NCI-H1436 treated with DMSO at 0.1 percent for 48 hours (cell line): ENCODE data around the gene CACNG3.
"Not testable (repeated sequence)": the region's sequence is repeated elsewhere in the genome, so short reads cannot be mapped to it uniquely, and the experiment has no call there.

Source experiments
- DNase-seq: peaks from one replicate; lab custom pipeline; 2025; lab: John Stamatoyannopoulos, UW

Gene CACNG3

DNA sequence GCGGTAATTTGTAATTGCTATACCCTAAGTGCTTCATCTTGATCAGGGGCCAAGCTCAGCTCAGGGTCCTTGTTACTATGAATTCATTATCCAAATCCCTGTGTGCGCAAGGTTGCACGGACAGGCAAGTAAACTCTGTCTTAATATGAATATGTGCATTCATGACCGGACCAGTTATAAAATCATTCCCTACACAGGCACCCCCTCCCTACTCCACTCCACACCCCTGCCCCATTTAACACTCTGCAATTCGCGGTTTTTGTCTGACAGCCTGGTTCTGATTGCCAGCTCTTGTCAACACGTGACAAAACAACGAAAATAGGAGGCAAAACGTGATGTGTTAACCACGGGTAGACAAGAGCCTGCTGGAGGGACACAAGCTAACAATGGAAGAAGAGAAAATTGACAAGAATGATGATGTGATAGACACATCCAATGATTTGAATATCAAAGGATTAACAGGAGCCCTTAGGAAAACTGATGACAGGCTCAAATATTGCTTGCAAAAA, 76.5 kb downstream of the CACNG3 start:
- no peak for DNase-seq

DNA sequence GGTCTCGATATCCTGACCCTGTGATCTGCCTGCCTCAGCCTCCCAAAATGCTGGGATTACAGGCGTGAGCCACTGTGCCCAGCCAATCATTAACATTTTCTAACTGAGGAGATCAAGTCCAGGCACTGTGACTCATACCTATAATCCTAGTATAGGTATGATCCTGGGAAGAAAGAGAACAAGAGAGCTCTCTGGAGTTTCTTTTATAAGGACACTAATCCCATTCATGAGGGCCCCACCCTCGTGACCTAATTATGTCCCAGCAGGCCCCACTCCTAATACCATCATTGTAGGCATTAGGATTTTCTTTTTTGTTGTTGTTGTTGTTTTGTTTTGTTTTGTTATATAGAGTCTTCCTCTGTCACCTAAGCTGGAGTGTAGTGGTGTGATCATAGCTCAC, 80.4 kb downstream of the CACNG3 start:
- DNase-seq, result no peak

DNA sequence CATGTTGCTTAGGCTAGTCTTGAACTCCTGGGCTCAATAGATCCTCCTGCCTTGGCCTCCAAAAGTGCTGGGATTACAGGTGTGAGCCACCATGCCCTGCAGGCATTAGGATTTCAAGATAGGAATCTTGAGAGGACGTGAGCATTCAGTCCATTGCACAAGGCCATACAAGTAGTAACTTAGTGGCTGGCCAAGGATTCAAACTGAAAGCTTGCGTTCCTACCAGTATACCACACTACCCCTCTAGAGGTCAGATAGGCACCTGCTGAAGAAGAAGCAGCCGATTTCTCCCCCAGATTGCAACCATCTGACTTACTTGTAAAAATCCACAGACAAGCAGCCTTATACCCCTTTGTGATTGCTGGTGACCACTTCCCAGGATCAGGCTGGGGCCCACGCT, 80.9 kb downstream of the CACNG3 start:
- DNase-seq, result no peak

DNA sequence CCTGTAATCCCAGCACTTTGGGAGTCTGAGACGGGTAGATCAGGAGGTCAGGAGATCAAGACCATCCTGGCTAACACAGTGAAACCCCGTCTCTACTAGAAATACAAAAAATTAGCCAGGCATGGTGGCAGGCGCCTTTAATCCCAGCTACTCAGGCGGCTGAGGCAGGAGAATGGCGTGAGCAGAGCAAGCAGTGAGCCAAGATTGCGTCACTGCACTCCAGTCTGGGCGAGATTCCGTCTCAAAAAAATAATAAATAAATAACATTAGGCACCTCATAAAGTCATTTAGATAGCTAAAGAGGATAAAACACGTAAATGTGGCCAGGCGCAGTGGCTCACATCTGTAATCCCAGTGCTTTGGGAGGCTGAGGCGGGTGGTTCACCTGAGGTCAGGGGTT, 87.7 kb downstream of the CACNG3 start:
- not testable (repeated sequence) for DNase-seq

DNA sequence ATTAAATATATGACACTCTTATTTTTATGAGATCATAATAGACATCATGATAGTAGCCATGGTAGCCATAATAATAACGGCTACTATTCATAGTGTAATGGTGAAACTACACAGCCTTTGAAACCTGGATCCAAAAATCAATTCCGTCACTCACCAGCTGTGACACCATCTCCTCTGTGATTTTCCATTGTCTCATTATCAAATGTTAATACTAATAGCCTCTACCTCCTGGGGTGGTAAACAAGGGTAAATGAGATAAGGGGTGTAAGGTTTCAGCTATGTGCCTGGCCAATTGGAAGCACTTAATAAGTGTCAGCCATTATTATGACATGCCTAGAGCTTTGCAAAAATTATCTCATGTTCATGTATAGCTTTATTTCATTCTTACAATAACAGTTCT, 88.6 kb downstream of the CACNG3 start:
- DNase-seq, result no peak

DNA sequence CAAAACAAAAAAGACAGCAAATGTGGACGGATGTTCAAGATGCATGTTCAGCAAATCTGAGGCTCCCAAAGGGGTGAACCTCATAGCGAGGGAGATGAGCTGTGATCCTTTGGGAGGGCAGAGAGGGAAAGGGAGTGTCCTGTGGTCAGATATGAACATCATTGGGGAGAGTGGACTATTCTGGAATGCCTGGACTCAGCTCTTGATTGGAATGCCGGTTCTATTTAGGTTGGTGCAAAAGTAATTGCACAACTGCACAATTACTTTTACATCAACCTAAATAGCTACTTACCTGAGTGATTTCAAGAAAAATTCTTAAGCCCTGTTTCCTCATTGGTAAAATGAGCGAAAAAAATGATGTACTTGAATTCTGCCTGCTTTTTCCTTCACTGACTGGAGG, 89.6 kb downstream of the CACNG3 start:
- DNase-seq, result no peak

DNA sequence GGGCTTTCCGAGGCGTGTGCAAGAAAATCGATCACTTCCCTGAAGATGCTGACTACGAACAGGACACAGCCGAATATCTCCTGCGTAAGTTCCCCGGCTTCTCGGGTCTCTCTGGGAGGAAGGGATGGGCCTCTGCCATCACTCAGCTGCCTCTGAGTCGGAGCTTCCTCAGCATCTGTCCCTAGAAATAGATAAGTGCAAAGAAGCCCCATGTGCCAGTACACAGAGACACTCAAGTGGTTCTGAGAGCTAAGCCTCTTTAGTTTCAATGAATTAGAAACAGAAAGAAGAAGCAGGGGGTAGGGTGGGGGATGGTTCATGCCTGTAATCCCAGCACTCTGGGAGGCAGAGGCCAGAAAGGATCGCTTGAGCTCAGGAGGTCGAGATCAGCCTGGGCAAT, 90.6 kb downstream of the CACNG3 start:
- no peak for DNase-seq

DNA sequence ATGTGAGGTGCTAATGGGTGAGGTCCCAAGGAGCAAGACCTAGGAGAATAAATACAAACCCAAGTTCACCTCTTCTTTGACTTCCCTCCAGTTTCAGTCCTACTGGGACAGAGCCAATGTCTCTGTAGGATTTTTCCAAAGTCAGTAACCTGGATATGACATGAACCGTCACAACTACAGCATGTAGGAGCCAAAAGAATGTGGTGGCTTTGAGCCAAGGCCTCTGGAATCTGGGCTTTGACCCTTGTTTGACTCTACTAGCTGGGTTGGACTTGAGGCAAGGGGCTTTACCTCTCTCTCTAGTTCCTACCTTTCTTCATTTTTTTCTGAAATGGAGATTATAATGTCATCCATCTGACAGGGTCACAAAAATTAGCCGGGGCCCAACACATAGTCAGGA, 91.4 kb downstream of the CACNG3 start:
- no peak for DNase-seq

DNA sequence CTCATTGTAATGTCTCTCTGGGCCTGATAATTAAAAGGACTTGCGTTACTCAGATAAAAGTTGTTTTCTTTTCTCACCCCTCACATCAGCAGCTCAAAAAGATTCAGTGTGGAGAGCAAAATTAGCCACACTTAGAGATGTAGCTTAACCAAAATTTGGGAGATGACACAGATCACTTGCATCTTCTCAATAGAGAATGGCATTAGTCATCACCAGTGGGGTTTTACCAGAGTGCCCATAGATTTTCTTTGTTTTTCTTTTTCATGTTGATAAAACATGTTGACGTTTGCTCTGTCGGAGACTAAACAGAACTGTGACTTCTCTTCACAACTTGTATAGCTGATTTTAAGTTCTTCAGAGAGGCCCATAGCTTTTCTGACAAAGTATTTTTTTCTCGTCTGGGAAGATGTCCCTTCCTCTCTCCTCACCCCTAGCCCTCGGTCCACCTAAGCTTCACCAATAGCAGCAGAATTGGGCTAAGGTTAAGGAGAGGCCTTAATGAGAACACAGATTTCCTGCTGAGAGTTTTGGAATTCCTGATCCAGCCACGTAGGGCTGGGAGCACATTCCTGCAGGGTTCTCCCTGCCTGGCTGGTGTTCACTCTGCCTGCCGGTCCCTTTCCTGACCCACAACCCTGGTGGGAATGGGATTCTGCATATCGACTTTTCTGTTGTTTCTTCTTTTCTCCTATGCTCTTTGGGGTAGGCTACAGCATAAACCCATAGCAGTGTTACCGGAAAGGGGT, 92.6 kb downstream of the CACNG3 start:
- DNase-seq, result no peak

DNA sequence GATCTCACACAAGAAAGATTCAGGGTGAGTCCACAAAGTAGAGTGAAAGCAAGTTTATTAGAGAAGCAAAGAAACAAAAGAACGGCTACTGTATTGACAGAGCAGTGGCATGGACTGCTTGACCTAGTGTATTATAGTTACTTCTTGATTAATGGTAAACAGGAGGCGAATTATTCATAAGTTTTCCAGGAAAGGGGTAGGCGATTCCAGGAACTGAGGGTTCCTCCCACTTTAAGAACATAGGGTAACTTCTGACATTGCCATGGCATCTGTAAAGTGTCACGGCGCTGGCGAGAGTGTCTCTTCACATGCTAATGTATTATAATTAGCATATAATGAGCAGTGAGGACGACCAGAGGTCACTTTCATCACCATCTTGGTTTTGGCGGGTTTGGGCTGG, 93.2 kb downstream of the CACNG3 start:
- no peak for DNase-seq

DNA sequence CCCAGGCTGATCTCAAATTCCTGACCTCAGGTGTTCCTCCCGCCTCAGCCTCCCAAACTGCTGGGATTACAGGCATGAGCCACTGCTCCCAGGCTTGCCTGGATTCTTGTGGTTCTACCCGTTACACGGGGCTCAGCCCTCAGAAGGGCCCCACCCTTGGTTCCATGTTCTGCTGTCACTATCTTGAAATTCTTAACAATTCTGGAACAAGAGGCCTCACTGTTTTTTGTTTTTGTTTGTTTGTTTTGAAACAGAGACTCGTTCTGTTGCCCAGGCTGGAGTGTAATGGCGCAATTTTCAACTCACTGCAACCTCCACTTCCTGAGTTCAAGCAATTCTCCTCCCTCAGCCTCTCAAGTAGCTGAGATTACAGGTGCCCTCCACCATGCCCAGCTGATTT, 96.6 kb downstream of the CACNG3 start:
- no peak for DNase-seq

DNA sequence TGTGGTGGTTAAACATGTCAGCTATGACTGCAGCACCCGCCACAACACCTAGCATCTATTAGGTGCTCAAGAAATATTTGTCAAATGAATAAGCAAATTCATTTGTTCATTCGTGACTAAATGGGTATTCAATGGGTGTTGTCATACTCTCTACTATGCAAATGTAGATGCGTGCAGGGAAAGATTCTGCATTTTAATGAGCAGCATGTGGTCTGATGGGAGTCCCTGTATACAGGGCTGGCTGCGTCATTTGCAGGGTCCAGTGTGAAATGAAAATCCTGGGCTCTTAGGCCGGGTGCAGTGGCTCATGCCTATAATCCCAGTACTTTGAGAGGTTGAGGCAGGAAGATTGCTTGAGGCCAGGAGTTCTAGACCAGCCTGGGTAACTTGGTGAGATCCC, 97.5 kb downstream of the CACNG3 start:
- DNase-seq, result no peak

DNA sequence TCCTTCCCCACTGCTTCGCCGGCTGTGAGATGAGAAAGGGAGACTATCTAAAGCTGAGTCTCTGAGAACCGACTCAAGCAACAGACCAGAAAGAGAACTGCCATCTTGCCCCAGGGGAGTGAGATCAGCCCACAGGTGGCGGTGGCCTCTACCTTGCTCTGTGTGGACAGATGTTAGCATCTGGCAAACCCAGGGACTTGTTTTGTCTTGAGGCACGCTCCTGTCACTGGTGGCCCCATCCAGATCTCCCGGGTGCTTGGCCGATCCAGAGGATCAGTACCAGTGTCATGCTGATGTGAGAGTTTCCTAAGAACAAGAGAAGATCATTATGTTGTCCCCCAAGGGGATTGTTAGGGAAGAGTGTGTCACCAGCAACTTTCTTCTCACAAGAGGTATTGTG, 101.4 kb downstream of the CACNG3 start:
- DNase-seq, result no peak

DNA sequence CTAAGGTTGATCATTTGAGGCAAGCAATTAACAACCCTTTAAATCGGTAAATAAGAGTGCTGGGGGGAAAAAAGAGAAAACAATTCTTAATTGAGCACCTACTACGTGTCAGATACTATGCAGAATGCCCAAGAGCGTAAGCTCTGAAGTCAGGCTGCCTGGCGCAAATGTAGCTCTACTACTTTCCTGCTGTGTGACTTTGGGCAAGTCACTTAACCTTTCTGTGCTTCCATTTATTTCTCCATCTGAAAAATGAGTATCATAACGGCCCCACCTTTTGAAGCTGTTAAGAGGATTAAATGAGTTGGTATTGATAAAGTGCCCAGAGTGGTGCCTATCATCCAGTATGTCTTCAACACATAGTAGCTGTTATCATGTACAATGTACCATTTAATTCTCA, 102.0 kb downstream of the CACNG3 start:
- no peak for DNase-seq

DNA sequence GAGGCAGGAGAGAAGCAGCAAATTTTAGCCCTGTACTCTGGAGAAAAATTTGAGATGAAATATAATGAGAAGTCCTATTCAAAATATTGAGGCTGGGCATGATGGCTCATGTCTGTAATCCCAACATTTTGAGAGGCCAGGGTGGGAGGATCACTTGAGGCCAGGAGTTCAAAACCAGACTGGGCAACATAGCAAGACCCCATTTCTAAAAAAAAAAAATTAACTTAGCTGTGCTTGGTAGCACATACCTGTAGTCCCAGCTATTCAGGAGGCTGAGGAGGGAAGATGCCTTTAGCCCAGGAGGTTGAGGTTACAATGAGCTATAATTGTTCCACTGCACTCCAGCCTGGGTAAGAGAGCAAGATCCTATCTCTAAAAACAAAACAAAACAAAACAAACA, 103.4 kb downstream of the CACNG3 start:
- no peak for DNase-seq

DNA sequence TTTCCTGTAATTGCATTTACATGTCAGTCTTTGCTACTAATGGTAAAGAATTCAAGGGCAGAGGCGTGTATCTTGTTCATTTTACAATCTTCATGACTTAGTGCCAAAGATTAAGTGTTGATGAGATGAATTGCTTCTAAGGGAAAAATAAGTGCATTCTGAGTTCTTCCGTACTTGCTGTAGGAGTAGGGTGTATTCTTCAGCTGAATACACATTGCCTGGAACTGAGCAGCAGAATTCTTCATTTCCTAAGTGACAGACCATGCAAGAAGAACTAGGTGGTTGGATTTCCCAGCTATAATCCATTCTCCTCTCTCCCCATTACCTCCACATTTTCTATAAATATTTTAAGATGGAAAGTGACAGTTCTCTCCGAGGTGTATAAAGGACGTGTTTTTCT, 104.8 kb downstream of the CACNG3 start:
- DNase-seq, result no peak

DNA sequence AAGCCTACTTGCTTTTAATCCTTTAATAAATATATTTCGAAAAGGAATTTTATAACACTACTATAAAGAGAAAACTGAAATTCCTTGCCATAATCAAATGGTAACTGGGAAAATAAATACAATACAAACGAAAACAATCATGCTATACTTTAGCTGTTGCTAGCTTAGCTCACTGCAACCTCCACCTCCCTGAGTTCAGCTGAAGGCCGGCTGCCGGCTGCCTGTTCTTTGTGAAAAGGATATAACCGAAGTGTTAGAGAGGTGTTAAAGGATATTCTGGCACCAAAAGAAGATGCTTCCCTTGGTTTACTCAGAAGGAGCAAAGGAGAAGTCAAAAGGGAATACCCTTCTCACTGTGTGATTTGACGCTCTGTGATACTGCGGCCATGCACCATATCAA, 108.5 kb downstream of the CACNG3 start:
- DNase-seq, result no peak

DNA sequence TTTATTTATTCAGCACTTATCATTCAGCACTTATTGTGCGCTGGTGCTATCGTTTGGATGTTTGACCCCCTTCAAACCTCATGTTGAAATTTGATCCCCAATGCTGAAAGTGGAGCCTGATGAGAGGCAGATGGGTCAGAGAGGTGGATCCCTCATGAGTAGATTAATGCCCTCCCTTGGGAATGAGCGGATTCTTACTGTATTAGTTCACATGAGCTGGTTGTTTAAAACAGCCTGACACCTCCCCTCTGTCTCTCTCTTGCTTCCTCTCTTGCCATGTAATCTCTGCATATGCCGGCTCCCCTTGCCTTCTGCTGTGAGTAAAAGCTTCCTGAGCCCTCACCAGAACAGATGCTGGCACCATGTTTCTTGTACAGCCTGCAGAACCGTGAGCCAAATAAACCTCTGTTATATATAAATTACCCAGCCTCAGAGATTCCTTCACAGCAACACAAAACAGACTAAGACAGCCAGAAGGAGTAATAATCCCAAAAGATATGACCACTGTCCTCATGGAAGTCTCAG, 111.1 kb downstream of the CACNG3 start:
- DNase-seq, result no peak

DNA sequence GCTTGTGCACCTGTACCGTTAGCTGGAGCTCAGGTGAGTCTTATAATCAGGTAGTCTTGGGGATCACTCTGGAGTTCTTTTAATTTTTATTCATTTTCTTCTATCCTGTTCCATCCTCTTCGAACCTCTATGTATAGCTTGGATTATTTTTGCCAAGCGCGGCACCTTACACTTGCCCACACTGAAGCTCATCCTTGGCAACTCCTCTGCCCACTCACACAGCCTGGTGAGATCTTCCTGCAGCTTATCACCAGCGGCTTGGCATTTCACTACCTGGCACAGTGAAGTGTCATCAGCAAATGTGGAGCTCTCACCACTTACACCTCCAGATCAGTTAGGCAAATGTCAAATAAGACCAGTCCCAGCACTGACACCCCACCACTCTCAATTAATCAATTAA, 116.7 kb downstream of the CACNG3 start:
- DNase-seq, result no peak

DNA sequence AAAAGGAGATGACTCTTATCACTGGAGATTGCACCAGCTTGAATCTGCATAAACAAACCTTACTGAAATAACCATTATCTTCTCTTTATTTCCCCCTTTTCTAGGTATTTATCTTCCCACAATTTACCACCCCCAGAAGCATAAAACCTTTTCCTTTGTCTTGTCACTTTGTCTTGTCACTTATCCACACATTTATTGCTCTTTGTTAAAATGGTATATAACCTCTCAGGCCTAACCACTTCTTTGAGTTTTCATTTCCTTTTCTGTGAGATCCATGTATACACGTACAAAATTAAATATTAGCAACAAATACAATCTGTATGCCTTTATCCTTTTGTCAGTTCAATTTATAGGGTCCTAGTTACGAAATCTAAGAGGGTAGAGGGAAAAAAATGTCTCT, 122.9 kb downstream of the CACNG3 start:
- DNase-seq, result no peak

DNA sequence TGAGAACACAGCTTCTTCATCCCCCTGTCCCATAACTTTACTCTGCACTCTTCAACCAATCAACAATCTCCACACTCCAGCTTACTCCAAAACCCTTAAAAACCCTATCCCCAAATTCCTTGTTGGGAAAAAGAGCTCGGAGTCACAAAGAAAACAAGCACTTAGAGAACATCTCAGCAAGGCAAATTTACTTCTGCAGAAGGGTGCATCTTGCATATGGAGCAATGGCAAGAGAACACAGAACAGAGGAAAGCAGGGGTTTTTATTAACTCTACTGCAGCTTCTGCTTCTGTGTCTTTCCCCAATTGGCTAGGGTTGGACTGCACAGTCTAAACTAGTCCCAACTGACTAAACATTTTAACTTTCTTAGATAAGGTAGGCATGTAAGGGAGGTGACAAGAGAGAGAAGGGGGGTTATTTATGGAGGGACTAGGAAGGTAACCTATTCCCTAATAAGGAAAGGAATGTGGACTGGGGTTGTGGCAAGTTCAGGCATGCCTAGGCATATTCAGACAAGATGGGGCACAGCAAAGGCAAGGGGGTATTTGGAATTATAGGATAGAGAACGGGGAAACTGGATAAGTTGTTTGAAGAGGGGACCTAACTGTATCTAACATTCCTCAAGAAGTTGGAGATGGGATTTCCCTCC, 125.5 kb downstream of the CACNG3 start:
- DNase-seq, result no peak

DNA sequence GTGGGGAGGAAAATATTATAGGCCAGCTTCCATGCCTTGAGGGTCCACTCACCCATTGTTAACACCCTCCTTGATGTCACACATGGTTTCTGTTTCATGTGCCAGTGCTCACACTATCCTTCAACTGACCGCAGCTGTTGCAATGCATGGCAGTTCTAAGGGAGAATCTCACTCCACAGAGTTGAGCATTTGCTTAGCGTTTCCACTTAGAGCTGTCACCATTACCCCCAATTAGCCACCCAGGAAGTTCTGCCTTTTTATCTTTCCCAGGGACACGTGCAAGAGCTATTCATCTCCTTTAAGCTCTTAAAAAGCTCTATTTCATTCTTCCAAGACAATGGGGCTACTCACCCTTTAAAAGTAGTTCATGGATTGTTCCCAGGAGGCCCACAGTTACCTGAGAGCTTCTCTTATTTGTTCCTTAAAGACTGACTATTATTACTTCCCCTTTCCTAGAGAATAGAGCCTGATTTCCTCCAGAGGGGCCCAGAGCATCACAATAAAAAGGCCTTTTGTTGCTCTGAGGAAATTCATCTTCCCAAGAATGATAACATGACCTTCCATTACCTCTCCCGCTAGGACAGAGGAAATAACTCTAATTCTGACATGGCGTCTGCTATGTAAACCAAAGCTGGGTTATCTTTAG, 126.8 kb downstream of the CACNG3 start:
- DNase-seq, result no peak

DNA sequence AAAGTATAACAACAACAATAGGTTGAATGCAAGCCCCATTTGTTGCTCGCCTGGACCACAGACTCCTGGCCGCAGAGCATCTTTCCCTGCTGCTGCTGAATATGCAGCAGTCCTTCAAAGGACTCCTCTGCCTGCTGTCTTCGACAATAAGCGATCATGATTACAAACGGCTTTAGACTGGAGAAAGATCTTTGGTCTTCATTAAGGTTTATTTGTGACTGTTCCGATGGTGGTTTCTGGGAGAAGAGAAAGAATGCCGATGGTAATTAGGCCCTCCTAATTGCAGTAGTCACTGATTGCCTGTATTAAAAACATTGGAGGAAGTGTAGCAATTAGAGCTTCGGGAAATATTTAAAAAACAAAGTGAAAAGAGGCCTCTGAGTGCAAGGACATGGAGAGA, 138.2 kb downstream of the CACNG3 start:
- DNase-seq, result no peak
